GM23338 (cell line): ENCODE measurements around the gene NTMT1. TPM values are rescaled to one million over a fixed set of nuclear protein-coding genes. Genes with fewer than 3 reads are reported as not detected.

Experiments
- ATAC-seq: fragments of 200-7000 bp; cut with Tn5 transposase; 3 replicates; pipeline ENCODE4 v1.9.1; 2020
- DNase-seq: peaks from one replicate; pipeline ENCODE4 v3.0.0-alpha.2; 2015; ENCODE audit warnings: low spot score
- H2AFZ ChIP-seq: fragments of 200-600 bp; sonication (generic); 2 replicates; pipeline ENCODE4 v1.8.0; 2016; ENCODE audit warnings: antibody characterized with exemption, mild to moderate bottlenecking, moderate library complexity
- H3F3A ChIP-seq: fragments of 200-600 bp; sonication (generic); replicated peaks from 2 replicates; pipeline ENCODE4 v1.8.0; 2017; ENCODE audit warnings: antibody characterized with exemption, mixed run types, low read depth
- H3K27ac ChIP-seq: fragments of 200-600 bp; sonication (generic); 2 replicates; pipeline ENCODE4 v1.6.1; 2016; ENCODE audit warnings: low read depth
- H3K27me3 ChIP-seq: fragments of 200-600 bp; sonication (generic); 2 replicates; pipeline ENCODE4 v1.8.0; 2016; ENCODE audit warnings: mild to moderate bottlenecking, mixed run types, moderate library complexity; ENCODE audit not compliant: insufficient read depth
- H3K36me3 ChIP-seq: fragments of 200-600 bp; sonication (generic); 2 replicates; pipeline ENCODE4 v1.8.0; 2016; ENCODE audit warnings: mild to moderate bottlenecking; ENCODE audit not compliant: insufficient read depth
- H3K4me1 ChIP-seq: fragments of 200-600 bp; sonication (generic); 2 replicates; pipeline ENCODE4 v1.8.0; 2016; ENCODE audit warnings: mild to moderate bottlenecking, moderate library complexity; ENCODE audit not compliant: insufficient read depth
- H3K4me2 ChIP-seq: fragments of 200-600 bp; sonication (generic); 2 replicates; pipeline ENCODE4 v1.7.1; 2017; ENCODE audit warnings: mixed run types
- H3K4me3 ChIP-seq: fragments of 200-600 bp; sonication (generic); 2 replicates; pipeline ENCODE4 v1.6.1; 2016; ENCODE audit warnings: mixed run types
- H3K79me2 ChIP-seq: fragments of 200-600 bp; sonication (generic); replicated peaks from 2 replicates; pipeline ENCODE4 v1.8.0; 2017; ENCODE audit warnings: mild to moderate bottlenecking; ENCODE audit not compliant: insufficient read depth
- H3K9me2 ChIP-seq: fragments of 200-600 bp; sonication (generic); 2 replicates; pipeline ENCODE4 v1.8.0; 2017; ENCODE audit not compliant: insufficient read depth
- H4K20me1 ChIP-seq: fragments of 200-600 bp; sonication (generic); replicated peaks from 2 replicates; pipeline ENCODE4 v1.8.0; 2017; ENCODE audit warnings: mild to moderate bottlenecking; ENCODE audit not compliant: insufficient read depth
- H3K27ac Mint-ChIP-seq: 2 replicates; pipeline ENCODE4 v1.8.0; 2020; ENCODE audit warnings: inconsistent platforms, mild to moderate bottlenecking, moderate library complexity, mixed read lengths
- H3K27me3 Mint-ChIP-seq: 3 replicates; pipeline ENCODE4 v1.8.0; 2022; ENCODE audit warnings: low read depth, mild to moderate bottlenecking, moderate library complexity, mixed read lengths, inconsistent platforms; ENCODE audit not compliant: insufficient read depth, poor library complexity
- H3K36me3 Mint-ChIP-seq: 3 replicates; pipeline ENCODE4 v1.8.0; 2021; ENCODE audit warnings: low read depth, mild to moderate bottlenecking, inconsistent platforms, moderate library complexity, mixed read lengths
- H3K4me1 Mint-ChIP-seq: 3 replicates; pipeline ENCODE4 v1.8.0; 2020; ENCODE audit warnings: mild to moderate bottlenecking, inconsistent platforms, mixed read lengths
- H3K4me3 Mint-ChIP-seq: 3 replicates; pipeline ENCODE4 v1.8.0; 2021; ENCODE audit warnings: moderate library complexity, mild to moderate bottlenecking, inconsistent platforms, mixed read lengths
- H3K9me3 Mint-ChIP-seq: 3 replicates; pipeline ENCODE4 v1.8.0; 2020; ENCODE audit warnings: moderate library complexity, mild to moderate bottlenecking, inconsistent platforms, mixed read lengths
- CREB1 ChIP-seq: fragments of 250-450 bp; sonication (Bioruptor Pico); IDR thresholded peaks from 2 replicates; pipeline ENCODE4 v1.5.0; 2020; ENCODE audit warnings: low read depth, mild to moderate bottlenecking, moderate library complexity
- ETS1 ChIP-seq: IDR thresholded peaks from 2 replicates; pipeline ENCODE4 v1.6.1; 2016; ENCODE audit warnings: antibody characterized with exemption
- EZH2 ChIP-seq: fragments of 200-600 bp; sonication (generic); IDR thresholded peaks from one replicate; pipeline ENCODE4 v1.8.0; 2017; ENCODE audit warnings: antibody characterized with exemption, mild to moderate bottlenecking, low read depth; ENCODE audit not compliant: unreplicated experiment
- EZH2phosphoT487 ChIP-seq: fragments of 200-600 bp; sonication (generic); IDR thresholded peaks from one replicate; pipeline ENCODE4 v1.8.1; 2018; ENCODE audit warnings: antibody characterized with exemption; ENCODE audit not compliant: unreplicated experiment
- JUNB ChIP-seq: IDR thresholded peaks from one replicate; pipeline ENCODE4 v1.6.1; 2016; ENCODE audit warnings: antibody characterized with exemption; ENCODE audit not compliant: unreplicated experiment
- NANOG ChIP-seq: IDR thresholded peaks from 2 replicates; pipeline ENCODE4 v1.6.1; 2016; ENCODE audit warnings: antibody characterized with exemption, borderline replicate concordance
- POLR2AphosphoS5 ChIP-seq: IDR thresholded peaks from 2 replicates; pipeline ENCODE4 v1.6.1; 2016; ENCODE audit warnings: antibody characterized with exemption, low read depth
- REST ChIP-seq: IDR thresholded peaks from one replicate; pipeline ENCODE4 v1.6.1; 2018; ENCODE audit warnings: antibody characterized with exemption; ENCODE audit not compliant: unreplicated experiment
- STAT1 ChIP-seq: IDR thresholded peaks from one replicate; pipeline ENCODE4 v1.6.1; 2016; ENCODE audit warnings: antibody characterized with exemption; ENCODE audit not compliant: unreplicated experiment
- ZNF114 ChIP-seq: fragments of 250-450 bp; sonication (Bioruptor Pico); IDR thresholded peaks from 2 replicates; pipeline ENCODE4 v1.5.0; 2020; ENCODE audit warnings: mild to moderate bottlenecking, moderate library complexity
- ZNF331 ChIP-seq: fragments of 250-450 bp; sonication (Bioruptor Pico); IDR thresholded peaks from 2 replicates; pipeline ENCODE4 v1.5.0; 2020; ENCODE audit warnings: low read depth, mild to moderate bottlenecking, moderate library complexity
- polyA plus RNA-seq: library from polyadenylated mRNA; unstranded; fragments of >200 nt; fragmentation: Nextera tagmentation; extraction: Ambion mirVana; gene quantifications from 2 replicates; pipeline ENCODE4 v1.2.1, GENCODE V29; 2016
- total RNA-seq: library from RNA; depleted of rRNA; stranded (reverse); fragments of >200 nt; shearing (Covaris generic); gene quantifications from 2 replicates; pipeline ENCODE4 v1.2.3, GENCODE V29; 2014
- TF ChIP-seq, protein P1 (sequence below): fragments of 250-450 bp; sonication (Bioruptor Pico); IDR thresholded peaks from 2 replicates; pipeline ENCODE4 v1.5.0; 2020; ENCODE audit warnings: mild to moderate bottlenecking, moderate library complexity
- TF ChIP-seq, protein P2 (sequence below), 2 experiments: fragments of 200-600 bp in 1 of 2; sonication (generic) in 1 of 2; conservative IDR thresholded peaks; 2 replicates each; pipeline versions ENCODE4 v1.5.1 to v1.6.1; 2016 to 2017; ENCODE audit warnings: antibody characterized with exemption in 2 of 2, low read depth in 2 of 2, mild to moderate bottlenecking in 2 of 2, moderate library complexity in 1 of 2

Gene NTMT1
- total and polyA plus RNA-seq, 2 experiments from 2014 or later: 59.4 to 108 TPM

DNA sequence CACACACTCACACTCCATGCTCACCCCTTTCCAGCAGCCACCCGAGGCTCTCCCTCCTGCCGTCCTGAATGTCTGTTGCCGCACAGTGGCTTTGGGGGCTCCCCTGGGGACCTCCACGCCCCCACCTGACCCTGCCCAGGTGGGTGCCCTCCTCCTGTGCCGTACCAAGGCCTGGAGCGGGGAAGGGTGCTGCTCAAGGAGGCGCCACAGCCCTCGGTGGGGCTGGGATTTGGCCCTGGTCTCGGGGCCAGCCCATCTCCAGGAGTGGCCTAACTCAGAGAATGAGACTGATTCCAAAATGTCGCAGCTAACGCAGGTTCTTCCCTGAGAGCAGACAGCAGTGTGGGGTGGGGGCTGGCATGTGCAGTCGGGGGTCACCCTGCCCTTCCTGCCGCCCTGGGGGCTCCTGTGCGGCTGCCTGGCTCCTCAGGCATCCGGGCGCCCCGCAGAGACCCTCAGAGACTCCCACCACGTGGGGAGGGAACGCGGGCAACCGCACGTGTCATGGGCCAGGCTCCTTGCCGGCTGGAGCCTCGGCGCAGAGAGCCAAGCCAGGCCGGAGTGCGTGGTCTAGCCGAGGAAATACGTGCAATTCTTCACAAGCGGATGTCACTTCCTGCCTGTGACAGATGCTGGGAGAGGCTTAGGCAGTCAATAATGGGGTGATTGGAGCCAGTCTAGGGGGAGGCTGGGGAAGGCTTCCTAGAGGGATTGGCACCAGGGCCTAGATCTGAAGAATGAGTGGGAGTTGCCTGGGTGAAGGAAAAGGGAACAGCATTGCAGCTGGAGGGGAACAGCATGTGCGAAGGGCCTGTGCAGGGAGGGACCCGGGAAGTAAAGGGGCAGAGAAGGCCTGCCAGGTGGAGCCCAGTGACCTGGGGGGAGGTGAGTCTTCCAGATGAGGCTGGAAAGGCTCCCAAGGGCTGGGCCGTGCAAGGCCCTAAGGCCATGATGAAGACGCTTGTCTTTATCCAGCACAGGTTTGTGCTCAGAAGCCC, 49.1 kb upstream of the NTMT1 start:
- no peak overlapping the region for H2AFZ ChIP-seq
- no peaks in the 10 kb centered on the region for H3K79me2 ChIP-seq
- Mint-ChIP-seq H3K27ac (no peak overlapping the region), H3K36me3 (peaks cover 3% of the 10 kb centered on the region; the same call in 1 of the 3 replicates), H3K9me3 (peaks cover 8% of the 10 kb centered on the region; the same call in 2 of the 3 replicates), H3K4me3 (no peak overlapping the region), H3K4me1 (peaks cover under 1% of the 10 kb centered on the region; the same call in 2 of the 3 replicates), H3K27me3 (peaks cover 2% of the 10 kb centered on the region)
- H3K4me1 ChIP-seq: no peaks in the 10 kb centered on the region
- no peak overlapping the region for H3K27ac ChIP-seq
- H3K36me3 ChIP-seq: no peaks in the 10 kb centered on the region
- no peaks in the 10 kb centered on the region for H3K9me2 ChIP-seq
- no peaks in the 10 kb centered on the region for H3F3A ChIP-seq
- DNase-seq (no peak), ATAC-seq (no peak)
- TF ChIP-seq CREB1 (no peak), EZH2phosphoT487 (no peak), JUNB (no peak), ZNF114 (CRISPR knock-in tag) (no peak), POLR2AphosphoS5 (no peak), EZH2 (no peak), ZNF331 (CRISPR knock-in tag) (no peak), STAT1 (no peak), NANOG (no peak), REST (no peak), ETS1 (no peak)
- TF ChIP-seq, protein P1, sequence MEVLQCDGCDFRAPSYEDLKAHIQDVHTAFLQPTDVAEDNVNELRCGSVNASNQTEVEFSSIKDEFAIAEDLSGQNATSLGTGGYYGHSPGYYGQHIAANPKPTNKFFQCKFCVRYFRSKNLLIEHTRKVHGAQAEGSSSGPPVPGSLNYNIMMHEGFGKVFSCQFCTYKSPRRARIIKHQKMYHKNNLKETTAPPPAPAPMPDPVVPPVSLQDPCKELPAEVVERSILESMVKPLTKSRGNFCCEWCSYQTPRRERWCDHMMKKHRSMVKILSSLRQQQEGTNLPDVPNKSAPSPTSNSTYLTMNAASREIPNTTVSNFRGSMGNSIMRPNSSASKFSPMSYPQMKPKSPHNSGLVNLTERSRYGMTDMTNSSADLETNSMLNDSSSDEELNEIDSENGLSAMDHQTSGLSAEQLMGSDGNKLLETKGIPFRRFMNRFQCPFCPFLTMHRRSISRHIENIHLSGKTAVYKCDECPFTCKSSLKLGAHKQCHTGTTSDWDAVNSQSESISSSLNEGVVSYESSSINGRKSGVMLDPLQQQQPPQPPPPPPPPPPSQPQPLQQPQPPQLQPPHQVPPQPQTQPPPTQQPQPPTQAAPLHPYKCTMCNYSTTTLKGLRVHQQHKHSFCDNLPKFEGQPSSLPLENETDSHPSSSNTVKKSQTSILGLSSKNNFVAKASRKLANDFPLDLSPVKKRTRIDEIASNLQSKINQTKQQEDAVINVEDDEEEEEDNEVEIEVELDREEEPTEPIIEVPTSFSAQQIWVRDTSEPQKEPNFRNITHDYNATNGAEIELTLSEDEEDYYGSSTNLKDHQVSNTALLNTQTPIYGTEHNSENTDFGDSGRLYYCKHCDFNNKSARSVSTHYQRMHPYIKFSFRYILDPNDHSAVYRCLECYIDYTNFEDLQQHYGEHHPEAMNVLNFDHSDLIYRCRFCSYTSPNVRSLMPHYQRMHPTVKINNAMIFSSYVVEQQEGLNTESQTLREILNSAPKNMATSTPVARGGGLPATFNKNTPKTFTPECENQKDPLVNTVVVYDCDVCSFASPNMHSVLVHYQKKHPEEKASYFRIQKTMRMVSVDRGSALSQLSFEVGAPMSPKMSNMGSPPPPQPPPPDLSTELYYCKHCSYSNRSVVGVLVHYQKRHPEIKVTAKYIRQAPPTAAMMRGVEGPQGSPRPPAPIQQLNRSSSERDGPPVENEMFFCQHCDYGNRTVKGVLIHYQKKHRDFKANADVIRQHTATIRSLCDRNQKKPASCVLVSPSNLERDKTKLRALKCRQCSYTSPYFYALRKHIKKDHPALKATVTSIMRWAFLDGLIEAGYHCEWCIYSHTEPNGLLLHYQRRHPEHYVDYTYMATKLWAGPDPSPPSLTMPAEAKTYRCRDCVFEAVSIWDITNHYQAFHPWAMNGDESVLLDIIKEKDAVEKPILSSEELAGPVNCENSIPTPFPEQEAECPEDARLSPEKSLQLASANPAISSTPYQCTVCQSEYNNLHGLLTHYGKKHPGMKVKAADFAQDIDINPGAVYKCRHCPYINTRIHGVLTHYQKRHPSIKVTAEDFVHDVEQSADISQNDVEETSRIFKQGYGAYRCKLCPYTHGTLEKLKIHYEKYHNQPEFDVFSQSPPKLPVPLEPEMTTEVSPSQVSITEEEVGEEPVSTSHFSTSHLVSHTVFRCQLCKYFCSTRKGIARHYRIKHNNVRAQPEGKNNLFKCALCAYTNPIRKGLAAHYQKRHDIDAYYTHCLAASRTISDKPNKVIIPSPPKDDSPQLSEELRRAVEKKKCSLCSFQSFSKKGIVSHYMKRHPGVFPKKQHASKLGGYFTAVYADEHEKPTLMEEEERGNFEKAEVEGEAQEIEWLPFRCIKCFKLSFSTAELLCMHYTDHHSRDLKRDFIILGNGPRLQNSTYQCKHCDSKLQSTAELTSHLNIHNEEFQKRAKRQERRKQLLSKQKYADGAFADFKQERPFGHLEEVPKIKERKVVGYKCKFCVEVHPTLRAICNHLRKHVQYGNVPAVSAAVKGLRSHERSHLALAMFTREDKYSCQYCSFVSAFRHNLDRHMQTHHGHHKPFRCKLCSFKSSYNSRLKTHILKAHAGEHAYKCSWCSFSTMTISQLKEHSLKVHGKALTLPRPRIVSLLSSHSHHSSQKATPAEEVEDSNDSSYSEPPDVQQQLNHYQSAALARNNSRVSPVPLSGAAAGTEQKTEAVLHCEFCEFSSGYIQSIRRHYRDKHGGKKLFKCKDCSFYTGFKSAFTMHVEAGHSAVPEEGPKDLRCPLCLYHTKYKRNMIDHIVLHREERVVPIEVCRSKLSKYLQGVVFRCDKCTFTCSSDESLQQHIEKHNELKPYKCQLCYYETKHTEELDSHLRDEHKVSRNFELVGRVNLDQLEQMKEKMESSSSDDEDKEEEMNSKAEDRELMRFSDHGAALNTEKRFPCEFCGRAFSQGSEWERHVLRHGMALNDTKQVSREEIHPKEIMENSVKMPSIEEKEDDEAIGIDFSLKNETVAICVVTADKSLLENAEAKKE (CRISPR knock-in tag): no peak
- TF ChIP-seq, protein P2, sequence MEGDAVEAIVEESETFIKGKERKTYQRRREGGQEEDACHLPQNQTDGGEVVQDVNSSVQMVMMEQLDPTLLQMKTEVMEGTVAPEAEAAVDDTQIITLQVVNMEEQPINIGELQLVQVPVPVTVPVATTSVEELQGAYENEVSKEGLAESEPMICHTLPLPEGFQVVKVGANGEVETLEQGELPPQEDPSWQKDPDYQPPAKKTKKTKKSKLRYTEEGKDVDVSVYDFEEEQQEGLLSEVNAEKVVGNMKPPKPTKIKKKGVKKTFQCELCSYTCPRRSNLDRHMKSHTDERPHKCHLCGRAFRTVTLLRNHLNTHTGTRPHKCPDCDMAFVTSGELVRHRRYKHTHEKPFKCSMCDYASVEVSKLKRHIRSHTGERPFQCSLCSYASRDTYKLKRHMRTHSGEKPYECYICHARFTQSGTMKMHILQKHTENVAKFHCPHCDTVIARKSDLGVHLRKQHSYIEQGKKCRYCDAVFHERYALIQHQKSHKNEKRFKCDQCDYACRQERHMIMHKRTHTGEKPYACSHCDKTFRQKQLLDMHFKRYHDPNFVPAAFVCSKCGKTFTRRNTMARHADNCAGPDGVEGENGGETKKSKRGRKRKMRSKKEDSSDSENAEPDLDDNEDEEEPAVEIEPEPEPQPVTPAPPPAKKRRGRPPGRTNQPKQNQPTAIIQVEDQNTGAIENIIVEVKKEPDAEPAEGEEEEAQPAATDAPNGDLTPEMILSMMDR (conservative IDR thresholded peaks at IDR 0.05; ENCODE audit: low read depth in 2 of 2): no peak
- H4K20me1 ChIP-seq: no peaks in the 10 kb centered on the region
- no peak overlapping the region for H3K4me2 ChIP-seq
- no peaks in the 10 kb centered on the region for H3K27me3 ChIP-seq
- no peak overlapping the region for H3K4me3 ChIP-seq
